NCI-H2196 (cell line): ENCODE measurements around the gene STX17.
"Not testable (repeated sequence)": the region's sequence is repeated elsewhere in the genome, so short reads cannot be mapped to it uniquely, and the experiment has no call there.

Experiments used
- DNase-seq: peaks from one replicate; lab custom pipeline; 2025; ENCODE audit not compliant: unreplicated experiment; lab: John Stamatoyannopoulos, UW

Gene STX17

GRCh38 chr9:99906403-99907207, at the start of gene STX17:
TSS of gene STX17 (plus strand) at chr9:99906654. CDS start at chr9:99915240, 8,586 bp downstream.
- peak; percentile 84 for DNase-seq

GRCh38 chr9:99857576-99857975, 48.9 kb upstream of the STX17 start:
- not testable (repeated sequence) for DNase-seq

GRCh38 chr9:99858087-99858486, 48.4 kb upstream of the STX17 start:
- no peak for DNase-seq

- DNase-seq, result peak; percentile 3
Observed at GRCh38 chr9:99859243-99859980, 47.0 kb upstream of the STX17 start.

GRCh38 chr9:99860266-99860665, 46.2 kb upstream of the STX17 start:
- no peak for DNase-seq

- DNase-seq, result no peak
Observed at GRCh38 chr9:99863955-99864354, 42.5 kb upstream of the STX17 start.

- no peak for DNase-seq
Observed at GRCh38 chr9:99866398-99866797, 40.1 kb upstream of the STX17 start.

- DNase-seq, result no peak
Observed at GRCh38 chr9:99867536-99867935, 38.9 kb upstream of the STX17 start.

- no peak for DNase-seq
Observed at GRCh38 chr9:99867968-99868367, 38.5 kb upstream of the STX17 start.

GRCh38 chr9:99868845-99869244, 37.6 kb upstream of the STX17 start:
- no peak for DNase-seq

GRCh38 chr9:99870126-99870525, 36.3 kb upstream of the STX17 start:
- no peak for DNase-seq

- no peak for DNase-seq
Observed at GRCh38 chr9:99873531-99873930, 32.9 kb upstream of the STX17 start.

- DNase-seq, result no peak
Observed at GRCh38 chr9:99873943-99874584, 32.4 kb upstream of the STX17 start.

GRCh38 chr9:99876190-99876589, 30.3 kb upstream of the STX17 start:
- DNase-seq, result no peak

- DNase-seq, result no peak
Observed at GRCh38 chr9:99878651-99879050, 27.8 kb upstream of the STX17 start.

- no peak for DNase-seq
Observed at GRCh38 chr9:99881769-99882168, 24.7 kb upstream of the STX17 start.

GRCh38 chr9:99885747-99886146, 20.7 kb upstream of the STX17 start:
- DNase-seq, result no peak

GRCh38 chr9:99889120-99889519, 17.3 kb upstream of the STX17 start:
- DNase-seq, result no peak

- DNase-seq, result no peak
Observed at GRCh38 chr9:99894826-99895225, 11.6 kb upstream of the STX17 start.

GRCh38 chr9:99895510-99895909, 10.9 kb upstream of the STX17 start:
- no peak for DNase-seq

- DNase-seq, result no peak
Observed at GRCh38 chr9:99896119-99896518, 10.3 kb upstream of the STX17 start.

- DNase-seq, result no peak
Observed at GRCh38 chr9:99903393-99903792, 3.1 kb upstream of the STX17 start.
